Pulmonary artery endothelial cell (primary cell): ENCODE results near the gene ASB13. TPM values are rescaled to one million over a fixed set of nuclear protein-coding genes. Genes with fewer than 3 reads are reported as not detected.

Experiments
- DNase-seq: peaks from one replicate; pipeline ENCODE4 v3.0.0-alpha.2; 2011; ENCODE audit warnings: low read depth, low spot score
- total RNA-seq: library from RNA; depleted of rRNA; stranded (reverse); fragments of >200 nt; gene quantifications from 2 replicates; pipeline ENCODE4 v1.2.3, GENCODE V29; 2014

ASB13 gene
- total RNA-seq, 1 donor from 2014 or later: 13.1 TPM

DNA sequence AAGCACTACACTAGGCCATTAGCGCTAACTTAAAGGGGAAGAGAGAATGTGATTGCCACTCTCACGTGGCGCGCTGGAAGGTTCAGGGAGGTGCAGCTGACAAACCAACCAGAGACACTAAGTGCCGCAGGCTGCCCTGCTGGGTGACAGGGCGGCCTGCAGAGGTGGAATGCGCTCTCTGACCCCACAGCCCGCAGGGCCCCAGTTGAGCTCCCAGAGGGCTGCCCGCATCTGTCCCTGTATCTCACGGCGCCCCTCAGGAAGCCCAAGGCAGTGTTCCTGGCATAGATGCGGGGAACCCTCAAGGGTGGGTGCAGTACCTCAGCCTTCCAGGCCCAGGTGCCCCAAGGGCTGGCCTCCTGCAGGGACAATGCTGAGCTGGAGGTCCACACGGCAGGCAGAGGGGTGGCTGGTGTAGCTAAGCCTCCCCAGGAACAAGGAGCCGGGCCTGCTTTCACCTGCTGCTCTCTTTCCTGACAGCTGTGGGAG is 75.0 kb downstream of the ASB13 start:
- DNase-seq: no peak

DNA sequence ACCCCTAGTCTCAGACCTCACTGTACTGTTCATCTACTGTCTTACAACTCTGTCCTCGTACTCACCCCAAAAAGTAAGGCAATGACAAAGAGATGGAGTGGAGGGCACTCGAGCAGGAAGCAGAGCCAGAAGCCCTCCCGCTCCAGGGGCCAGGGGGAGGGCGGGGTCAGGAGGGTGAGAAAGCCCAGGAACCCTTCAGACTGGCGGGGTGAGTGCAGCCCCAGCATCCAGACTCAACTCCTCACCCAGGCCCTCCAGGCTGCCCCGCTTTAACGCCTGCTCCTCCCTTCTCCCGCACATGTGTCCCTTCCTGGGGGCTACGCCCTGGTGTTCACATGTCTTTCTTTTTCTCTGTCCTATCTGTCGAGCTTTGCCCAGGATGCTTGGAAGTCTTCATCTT is 75.6 kb downstream of the ASB13 start:
- DNase-seq: no peak

DNA sequence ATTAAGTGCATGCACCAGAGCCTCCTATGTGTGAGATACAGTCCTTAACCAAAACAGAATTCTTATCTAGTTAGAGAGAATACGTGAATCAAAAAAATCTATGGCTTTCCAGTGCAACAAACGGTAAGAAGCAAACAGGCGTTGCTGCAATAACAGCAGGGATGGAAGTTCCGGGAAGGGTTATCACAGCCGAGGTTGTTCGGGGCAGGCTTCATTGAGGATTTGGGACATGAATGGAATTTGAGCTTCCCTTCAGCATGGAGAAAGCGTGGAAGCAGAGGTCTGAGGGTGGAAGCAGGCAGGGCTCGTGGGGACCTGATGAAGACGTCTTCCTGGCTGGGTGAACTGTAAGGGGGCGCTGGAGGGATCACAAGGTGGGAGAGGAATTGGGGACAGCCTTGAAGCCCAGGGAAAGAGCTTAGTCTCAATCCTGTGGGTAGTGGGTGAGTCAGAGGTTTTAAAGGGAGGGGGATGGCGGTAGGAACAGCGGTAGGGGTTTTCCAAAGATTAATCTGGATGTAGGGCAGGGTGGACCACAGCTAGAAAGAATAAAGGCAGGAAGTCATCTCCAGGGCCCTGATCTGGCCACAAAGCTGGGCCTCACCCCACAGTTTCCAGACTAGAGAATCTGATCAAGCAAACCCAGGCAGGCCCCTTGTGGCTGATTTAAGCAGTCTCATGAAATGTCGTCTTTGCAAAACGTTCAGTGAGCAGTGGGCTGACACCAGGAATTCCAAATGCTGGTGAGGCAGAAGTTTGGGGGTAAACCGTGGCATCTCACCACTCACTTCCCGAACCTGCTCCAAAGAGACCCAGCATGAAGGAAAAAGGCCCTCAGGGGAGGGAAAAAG is 76.5 kb downstream of the ASB13 start:
- DNase-seq: no peak

DNA sequence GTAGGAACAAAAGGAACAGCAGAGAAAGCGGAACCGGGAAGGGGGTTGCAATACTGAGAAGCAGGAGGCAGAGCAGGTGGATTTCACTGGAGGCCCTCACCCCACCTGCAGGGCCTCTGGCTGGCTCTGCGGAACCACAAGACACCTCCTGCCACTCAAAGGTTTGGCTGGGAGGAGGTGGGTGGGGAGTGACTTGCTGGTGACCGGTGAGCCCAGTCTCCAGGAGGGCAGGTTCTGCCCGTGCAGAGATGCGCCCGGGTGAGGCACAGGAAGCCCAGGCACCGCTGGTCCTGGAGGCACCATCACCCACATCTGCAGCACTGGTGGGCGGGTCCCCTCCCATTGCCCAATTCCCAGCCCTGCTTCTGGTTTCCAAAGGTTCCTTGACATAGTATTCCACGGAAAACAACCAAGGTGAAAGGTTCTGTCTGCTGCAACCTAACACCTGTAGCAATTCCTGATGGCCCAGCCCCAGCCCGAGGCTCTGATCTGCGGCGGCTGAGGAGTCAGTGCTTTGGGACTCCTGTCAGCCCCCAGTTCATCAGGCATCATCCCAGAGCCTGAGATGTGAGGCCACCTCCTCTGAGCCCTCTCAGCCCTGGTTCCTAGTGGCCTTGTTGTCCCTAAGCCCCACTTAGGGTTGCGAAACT is 77.3 kb downstream of the ASB13 start:
- no peak for DNase-seq

Other genes with a start within 250 kb of the ASB13 start
- not detected in 2 replicates for gene CALML5, start 167.0 kb downstream of the ASB13 start, total RNA-seq
- gene CALML3, start 141.6 kb downstream of the ASB13 start, total RNA-seq: not detected in 2 replicates
- 65.3 and 88.2 TPM in 2 replicates for gene TASOR2, start 18.2 kb upstream of the ASB13 start, total RNA-seq
- gene GDI2, start 146.8 kb upstream of the ASB13 start, total RNA-seq: 585 and 650 TPM in 2 replicates
- gene ANKRD16, start 223.3 kb upstream of the ASB13 start, total RNA-seq: 5.9 and 7.1 TPM in 2 replicates
- 80.9 and 124 TPM in 2 replicates for gene FBH1, start 223.6 kb upstream of the ASB13 start, total RNA-seq